Measurements from ENCODE around the gene MARS1.

DNA sequence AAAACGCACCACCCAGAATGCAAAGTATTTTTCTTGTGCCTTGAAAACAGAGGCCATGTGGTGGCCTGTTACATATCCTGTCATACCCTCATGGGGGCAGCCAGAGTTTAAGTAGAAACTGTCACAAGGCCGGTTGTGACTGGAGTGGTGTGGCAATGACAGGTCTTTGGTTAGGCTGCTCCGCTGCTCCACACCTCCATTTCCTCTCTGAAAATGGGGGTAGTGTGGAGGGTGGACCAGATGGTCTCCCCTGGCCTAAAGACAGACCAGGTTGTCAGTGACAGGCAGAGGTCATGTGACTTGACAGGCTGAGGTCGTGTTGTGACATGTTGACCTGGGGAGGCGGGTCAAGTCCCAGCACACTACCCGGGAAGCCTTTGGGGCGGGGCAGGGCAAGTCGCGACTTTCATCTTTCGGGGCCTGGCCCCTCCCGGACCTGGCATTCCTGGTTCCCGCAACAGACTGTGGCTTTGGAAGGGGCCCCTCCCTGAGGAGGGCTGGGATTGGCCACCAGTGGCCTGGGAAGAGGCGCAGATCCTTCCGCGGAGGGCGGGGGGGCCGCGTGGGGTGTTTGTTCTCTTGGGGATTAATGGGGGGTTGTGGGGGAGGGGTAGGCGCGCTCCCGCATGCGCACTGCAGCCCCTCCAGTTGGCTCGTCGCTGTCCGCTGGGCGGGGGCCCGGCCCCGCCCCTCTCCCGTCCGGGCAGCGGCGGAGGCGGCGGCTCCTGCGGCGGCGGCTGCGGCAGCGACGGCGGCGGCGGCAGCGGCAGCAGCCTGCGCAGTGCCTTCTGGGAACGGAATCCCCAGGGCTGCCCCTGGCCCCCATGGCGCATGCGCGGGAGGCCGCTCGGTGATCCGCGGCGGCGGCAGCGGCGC lies 34.4 kb downstream of the MARS1 start, which contains the start of gene MBD6:
- TF ChIP-seq, protein P1, sequence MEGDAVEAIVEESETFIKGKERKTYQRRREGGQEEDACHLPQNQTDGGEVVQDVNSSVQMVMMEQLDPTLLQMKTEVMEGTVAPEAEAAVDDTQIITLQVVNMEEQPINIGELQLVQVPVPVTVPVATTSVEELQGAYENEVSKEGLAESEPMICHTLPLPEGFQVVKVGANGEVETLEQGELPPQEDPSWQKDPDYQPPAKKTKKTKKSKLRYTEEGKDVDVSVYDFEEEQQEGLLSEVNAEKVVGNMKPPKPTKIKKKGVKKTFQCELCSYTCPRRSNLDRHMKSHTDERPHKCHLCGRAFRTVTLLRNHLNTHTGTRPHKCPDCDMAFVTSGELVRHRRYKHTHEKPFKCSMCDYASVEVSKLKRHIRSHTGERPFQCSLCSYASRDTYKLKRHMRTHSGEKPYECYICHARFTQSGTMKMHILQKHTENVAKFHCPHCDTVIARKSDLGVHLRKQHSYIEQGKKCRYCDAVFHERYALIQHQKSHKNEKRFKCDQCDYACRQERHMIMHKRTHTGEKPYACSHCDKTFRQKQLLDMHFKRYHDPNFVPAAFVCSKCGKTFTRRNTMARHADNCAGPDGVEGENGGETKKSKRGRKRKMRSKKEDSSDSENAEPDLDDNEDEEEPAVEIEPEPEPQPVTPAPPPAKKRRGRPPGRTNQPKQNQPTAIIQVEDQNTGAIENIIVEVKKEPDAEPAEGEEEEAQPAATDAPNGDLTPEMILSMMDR (IDR thresholded peaks at IDR 0.05), result no peak
- TF ChIP-seq POLR2A (IDR thresholded peaks at IDR 0.05; ENCODE audit: low read depth) (peak; percentile 43), EP300 (IDR thresholded peaks at IDR 0.05) (no peak), POLR2AphosphoS5 (IDR thresholded peaks at IDR 0.05) (peak; percentile 52 to 91)

Measured in esophagus muscularis mucosa (tissue), 4 donors.